GM18499 (cell line): ENCODE measurements around the gene CCDC85C.

Source experiments
- ATAC-seq: cut with Tn5 transposase; IDR thresholded peaks from one replicate; pipeline ENCODE4 v1.9.1; 2021; ENCODE audit warnings: moderate number of reproducible peaks; ENCODE audit not compliant: insufficient read depth, unreplicated experiment

CCDC85C gene

DNA sequence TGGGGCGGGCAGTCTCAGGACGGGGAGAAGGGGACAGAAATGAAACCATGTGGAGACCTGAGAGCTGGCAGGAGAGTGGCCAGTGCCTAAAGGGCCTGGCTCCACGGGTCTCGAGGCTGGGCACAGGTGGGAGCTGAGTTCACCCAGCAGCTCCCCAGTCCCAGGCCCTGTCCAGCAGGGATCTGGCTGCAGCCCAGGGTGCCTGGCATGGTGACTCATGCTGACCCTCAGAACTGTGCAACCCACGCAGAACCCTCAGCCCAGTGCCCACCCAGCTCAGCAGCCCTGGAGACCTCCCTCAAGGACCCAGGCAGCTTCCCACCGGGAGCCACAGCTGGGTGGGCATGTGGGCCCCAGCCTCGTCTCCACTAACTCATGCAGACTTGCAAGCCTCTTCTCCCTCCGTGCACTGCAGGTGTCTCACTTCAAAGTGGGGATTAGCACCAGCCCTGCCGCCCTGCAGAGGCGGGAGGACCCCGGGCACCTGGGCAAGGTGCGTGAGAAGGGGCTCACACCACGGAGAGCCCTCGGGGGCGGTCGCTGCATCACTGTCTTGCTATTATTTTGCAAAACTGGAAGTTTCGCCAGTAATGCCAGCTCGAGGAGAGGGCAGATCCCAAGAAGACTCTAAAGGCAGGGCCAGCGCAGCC, 76.5 kb downstream of the CCDC85C start:
- ATAC-seq: no peak

DNA sequence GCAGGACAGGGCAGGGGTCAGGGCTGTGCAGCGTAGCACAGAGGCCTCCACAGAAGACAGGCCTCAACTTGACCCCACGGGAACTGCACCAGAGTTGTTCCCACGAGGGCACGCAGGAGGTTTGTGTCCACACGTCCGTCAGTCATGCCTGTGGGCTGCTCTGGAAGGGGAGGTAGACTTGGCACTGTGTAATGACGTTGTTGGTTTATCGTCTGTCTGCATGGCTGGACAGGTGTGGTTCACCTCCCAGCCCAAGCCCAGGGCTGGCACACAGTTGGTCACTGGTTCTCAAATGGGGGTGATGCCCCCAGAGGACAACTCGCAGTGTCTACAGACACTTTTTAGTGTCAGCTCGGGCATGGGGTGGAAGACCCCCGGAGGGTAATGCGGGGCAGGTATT, 77.0 kb downstream of the CCDC85C start:
- no peak for ATAC-seq

DNA sequence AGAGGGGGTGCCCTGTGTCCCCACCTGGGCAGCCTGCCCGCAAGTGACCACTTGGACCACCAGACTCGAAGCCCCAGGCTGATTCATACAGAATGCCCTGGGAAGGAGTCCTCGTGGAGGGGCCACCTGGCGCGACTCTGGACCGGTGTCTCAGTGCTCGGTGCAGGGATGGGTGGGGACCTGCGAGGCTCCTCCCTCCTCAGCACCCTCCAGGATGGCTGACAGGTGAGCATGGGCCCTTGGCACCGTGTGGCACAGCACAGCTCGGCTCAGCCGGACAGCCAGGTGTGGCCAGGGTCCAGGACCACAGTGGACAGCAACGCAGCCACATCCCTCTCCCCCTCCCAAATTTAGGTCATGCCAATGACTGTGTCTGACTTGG, 78.3 kb downstream of the CCDC85C start:
- ATAC-seq: no peak

DNA sequence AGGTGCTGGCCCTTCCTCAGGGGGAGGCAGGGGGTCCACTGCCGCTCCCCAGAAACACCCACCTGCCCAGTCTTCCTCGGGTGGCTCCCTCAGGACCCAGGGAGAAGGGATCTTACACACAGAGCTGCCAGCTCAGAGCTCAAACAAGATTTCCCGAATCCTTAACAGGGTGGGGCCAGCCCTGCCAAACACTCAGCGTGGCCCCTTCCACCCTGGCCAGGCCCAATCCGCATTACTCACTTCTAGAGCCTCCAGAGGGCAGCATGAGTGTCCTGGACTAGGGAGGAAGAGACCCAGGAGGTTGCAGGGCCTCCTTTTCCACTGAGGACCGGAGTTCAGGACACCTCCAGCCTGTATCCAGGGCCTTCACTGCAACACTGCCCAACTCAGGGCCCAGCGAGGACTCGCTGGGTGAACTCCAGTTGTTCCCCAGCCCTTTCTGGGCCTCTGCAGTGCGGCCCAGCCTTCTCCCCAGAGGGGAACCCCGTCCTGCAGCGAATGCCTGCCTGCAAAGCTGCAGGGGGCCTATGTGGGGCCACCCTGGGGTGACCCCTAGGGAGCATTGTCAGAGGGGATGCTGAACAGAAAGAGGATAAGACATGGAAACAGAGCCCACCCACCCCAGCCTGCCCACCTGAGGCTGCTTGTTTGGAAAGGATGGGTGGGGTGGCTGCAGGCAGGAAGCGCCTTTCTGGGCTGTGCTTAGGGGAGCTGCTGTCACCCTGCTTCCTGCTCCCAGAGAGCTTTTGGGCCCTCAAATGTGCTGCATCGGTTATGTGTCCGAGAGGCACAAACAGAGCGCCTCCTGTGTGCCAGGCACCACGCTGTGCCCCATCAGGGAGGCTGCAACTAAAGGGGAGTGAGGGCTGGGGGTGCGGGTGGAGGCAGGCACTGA, 79.0 kb downstream of the CCDC85C start:
- no peak for ATAC-seq

DNA sequence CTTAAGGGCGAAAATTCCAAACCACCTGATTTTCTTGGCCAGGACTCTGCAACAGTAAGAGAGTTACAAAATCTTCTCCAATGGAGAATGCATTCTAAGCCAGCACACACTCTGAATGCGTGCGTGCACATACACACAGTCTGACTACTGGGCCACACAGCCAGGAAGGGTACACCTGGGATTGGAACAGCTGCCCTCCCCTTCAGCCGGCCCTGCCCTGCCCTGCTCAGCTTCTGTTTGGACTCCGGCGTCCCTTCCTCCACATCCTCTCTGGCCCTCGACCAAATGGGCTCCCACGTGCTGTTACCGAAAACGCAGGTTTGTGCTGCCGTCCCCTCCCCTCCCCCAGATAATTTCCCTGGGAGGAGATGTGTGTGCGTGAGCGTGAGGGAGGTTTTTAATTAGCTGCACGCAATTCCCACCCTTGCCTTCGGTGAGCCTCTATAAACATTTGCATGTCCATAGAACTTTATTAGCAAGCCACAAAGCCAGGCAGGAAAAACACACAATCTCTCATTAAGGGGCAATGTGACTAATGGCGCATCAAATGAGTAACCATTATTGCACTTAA, 79.8 kb downstream of the CCDC85C start:
- ATAC-seq: no peak

DNA sequence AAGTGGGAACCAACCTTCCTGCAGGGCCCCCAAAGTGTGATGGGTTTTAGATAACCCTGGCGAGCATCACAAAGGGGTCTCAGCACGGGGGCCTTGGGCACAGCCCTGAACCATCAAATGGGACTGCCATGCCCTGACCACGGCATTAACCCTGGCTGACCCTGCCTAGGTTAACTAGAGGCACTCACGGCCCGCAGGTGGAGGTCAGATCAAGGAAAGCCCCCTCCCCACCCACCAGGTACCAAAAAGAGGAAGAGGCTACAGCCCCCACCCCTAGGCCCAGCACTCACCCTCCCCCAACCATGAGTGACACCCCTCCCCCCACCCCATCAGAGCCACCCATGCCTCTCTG, 80.3 kb downstream of the CCDC85C start:
- no peak for ATAC-seq

DNA sequence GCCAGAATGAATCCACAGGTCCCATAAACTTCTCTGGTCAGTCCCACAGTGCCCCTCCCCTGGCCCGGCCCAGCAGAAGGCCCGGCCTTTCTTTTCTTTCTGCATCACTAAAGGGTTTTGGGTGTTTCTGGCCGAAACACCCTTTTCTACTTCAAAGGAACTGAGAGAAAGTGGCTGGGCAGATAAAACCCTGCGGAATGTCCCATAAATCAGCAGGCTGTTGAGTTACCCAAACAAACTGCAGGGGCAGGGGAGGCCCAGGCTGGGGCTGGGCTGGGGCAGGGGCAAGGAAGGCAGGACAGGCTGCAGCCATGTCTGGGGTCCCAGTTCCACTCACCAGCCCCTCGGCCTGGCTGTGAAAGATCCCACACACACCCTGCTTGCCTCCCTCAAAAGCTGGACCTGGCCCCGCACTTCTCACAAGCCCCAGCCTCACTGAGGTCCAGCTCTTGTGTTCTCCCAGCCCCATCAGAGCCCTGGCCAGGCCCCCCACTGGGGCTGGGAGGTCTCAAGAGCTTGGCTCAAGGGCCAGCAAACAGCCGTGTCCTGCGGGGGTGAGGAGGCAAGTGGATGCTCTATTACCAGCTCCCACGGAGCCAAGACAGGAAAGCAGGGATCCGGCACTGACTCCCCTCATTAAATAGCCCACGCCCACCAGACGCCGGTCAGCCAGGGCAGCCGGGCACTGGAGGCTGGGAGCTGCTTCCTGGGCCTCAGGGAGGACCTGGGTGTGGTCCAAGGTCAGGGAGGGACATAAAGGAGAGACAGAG, 80.9 kb downstream of the CCDC85C start:
- no peak for ATAC-seq

DNA sequence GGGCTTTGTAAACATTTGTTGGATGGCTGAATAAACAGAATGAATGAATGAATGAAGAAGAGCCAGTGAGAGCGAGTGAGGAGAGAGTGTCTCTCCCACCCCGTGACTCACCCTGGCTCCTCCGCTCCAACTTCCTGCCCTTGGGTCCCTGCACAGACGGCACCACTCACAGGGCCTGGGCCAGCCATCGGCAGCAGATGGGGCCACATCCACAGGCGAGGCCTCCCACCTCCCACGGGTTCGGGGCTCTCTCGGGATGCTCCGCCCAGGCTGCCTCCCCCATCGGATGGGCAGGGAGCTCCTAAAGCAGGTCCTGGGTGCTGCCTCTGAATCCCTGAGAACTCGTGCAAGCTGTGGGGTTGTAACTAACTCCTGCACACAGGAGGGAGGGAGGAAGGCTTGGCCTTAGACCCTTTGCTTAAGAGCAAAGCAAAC, 81.5 kb downstream of the CCDC85C start:
- ATAC-seq: no peak

DNA sequence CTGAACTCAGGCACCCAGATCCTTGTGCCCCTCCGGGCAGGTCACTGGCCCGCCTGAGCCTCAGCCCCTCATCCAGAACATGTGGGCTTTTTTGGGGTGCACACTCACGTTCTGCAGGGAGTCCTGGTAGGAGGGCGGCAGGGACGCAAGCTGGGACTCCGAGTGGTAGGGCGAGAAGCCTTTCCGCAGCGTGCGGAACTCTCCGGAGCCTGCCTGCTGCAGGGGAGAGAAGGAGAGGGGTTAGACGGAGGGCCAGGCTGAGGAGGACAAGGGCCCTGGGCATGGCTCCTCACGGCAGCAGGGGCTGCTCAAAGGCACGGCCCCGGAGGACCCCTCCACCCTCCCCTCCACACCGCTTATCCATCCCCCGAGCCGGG, 82.0 kb downstream of the CCDC85C start:
- ATAC-seq: no peak

DNA sequence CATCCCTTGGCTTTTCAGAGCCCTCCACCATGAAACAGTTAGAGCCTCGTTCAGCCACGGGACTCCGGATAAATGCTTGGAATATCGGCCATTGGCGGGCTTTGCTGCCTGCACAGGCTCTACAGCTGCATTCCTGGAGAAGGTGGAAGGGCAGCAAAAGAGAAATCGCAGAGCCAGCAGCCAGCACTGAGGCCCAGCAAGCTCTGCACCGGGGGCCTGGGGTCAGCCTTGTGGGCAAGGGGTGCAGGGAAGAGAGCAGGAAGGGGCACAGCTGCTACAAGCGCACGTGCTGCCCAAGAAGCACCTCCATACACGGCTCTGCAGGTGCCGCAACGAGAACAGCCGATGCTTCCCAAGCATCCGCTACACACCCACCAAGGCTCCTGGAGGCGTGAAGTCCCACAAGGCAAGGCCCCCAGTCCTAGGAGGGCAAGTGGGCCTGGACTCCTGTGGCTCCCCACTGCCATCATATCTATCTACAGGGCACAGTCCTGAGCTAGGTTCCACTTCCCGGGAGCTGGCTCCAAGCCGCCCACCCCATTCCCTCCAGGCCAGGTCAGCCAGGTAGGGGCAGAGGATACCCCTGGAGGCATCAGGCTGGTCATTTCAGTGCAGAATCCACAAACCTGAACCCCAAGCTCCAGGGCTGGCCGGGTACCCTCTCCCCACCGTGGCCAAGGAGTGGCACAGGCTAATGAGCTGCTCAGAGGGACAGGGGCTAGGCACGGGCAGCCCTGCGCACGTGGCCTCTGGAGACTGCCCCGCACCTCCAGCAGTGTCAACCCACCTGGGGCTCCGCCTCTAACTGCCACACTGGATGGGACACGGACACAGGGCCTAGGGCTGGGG, 82.6 kb downstream of the CCDC85C start:
- ATAC-seq: no peak

DNA sequence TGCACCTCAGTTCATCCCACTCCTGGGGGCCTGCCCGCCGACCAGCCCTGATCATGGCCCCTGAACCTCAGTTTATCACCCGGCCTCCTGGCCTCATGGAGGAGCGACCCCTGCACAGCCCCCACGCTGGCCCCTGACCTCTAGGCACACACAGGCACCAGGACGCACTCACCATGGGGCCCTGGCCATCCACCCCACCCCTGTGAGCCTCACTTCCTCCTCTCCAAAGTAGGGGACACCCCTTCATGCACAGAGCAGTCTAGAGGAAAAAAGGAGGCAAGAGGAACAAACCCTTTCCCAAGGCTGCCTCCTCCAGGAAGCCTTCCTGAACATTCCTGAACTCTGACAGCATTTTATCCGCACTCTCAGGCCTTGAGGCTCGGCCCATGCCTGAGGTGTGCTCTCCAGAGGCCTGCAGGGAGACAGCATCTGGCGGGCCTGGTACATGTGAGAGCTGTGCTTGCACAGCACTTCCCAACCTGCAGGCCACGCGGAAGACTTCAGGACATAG, 83.4 kb downstream of the CCDC85C start:
- ATAC-seq: no peak

DNA sequence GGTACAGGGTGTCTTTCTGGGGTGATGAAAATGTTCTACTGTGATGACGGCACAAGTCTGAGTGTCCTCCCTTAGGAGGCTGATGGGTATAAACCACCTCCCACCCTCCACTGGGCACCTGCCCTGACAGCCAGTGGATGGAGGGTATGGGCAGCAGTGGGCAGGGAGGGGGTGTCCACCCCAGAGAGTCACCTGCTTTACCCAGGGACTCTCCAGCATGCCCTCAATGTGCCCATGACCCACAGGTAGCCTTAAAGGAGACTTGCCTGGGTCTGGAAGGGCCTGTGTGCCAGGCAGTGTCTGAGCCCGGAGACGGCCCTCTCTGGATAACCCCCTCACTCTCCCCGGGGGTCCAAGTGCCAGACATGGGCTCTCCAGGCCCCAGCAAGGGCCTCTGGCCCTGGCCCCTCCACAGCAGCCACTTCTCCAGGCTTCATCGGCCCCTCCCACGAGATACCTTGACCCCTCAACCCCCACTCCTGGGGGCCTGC, 84.0 kb downstream of the CCDC85C start:
- ATAC-seq: no peak

DNA sequence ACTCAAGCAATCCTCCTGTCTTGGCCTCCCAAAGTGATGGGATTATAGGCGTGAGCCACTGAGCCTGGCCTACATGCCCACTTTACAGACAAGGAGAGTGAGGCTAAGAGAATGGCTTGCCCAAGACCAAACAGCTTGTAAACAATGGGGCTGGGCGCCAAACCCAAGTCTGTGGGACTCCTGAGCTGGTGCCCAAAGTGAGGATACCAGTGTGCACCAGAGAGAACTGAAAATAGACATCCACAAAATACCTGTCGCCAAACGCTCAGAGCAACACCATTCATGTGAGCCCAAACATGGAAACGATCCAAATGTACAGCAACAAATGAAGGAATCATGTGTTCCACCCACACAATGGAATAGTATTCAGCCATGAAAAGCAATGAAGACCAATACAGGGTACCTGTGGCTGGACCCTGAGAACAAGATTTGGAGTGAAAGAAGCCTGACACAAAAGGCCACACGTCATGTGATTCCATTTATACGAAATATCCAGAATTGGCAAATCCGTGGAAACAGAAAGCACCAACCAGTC, 84.6 kb downstream of the CCDC85C start:
- ATAC-seq: no peak

DNA sequence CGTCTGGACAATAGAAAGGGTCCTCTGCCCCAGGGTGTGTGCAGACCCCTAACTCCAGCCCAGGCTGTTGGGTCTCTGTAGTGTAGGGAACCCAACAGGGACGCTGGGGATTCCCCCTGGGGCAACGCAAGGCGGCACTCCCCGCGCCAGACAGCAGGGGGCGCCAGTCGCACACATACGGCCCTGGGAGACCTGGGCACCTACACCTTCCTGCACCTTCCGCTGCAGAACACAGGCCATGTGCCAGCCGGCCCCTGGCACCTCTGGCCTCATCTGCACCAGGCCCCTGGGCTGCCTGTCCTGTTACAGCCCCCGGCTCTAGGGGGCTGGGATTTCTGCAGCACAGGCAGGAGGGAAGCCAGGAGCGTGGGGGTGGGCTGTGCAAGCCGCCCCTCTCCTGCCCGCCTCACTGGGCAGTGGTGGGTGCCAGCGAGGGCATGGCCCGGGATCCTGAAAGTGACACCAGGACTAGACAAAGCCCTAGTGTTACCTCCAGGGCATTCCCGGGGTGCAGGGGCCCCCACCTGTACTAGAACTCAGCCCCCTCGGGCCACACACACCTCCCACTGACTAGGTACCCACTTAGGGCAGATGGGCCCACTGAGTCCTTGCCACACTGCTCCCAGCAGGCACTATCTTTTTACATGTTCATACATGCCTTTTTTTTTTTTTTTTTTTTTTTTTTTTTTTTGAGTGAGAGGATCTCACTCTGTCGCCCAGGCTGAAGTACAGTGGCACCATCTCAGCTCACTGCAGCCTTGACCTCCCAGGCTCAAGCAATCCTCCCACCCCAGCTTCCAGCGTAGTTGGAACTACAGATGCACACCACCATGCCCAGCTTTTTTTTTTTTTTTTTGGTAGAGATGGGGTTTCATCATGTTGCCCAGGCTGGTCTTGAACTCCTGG, 85.3 kb downstream of the CCDC85C start:
- no peak for ATAC-seq

DNA sequence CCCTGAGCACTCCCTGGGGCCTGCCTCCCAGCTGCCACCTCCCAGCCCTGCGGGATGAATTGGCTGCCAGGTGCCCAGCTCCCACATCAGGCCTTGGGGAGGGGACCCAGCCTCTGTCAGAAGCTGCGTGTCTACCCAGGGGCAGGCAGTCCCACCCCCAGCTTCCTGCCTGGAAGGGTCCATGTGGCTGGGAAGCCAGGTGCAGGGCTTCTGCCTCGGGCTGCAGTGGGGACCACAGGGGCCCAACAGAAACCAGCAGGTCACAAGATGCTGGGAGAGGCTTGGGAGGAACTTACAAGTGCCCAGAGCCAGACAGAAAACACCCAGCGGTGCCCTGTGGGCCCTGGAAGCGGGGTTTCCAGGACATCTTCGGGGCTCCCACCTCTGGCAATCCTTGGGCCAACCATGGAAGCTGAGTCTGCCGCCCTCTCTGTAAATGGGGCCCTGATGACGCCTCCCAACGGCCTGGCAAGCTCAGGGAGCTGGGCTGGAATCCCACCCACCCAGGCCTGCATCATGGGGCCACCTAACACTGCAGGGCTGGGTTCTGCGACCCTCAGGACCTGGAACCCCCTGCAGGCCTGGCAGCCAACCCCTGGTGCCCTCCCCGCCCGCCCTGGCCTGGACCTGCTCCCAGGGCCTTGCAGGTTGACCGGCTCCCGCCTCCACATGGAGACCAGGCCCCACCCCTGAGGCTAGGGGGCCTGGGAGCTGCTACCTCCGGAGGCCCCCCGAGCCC, 86.2 kb downstream of the CCDC85C start:
- ATAC-seq: no peak

DNA sequence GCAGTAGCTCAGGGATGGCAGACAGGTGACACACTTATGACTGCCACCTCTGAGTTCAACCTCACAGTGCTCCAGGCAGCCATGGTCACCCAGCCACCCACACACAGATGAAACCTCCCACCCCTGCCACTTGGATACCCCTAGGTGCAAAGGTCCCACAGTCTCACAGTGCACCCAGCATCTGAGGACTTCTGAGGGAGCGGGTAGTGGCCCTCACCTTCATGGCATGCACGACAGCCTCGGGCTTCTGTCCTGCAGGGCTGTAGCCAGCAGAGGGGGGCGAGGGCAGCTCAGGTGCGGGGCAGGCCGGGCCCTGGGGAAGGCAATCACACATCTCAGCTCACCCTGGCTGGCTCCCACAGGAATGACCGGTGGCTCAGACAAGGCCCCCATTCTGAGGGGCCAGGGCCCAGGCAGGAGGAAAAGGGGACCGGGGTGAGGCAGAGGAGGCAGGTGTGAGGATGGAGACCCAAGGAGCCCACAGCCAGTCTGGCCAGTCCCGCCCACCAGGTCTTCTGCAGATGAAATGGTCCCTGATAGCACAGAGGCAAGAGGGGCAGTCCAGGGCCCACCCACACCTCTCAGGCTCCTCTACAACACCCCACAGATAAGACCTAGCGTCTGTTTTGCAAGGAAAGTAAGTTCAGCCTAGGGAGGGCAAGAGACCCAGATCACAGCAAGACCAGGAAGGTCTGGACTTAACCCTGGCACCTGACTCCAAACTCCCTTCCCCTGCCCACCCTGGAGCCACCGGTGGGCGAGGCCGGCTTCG, 87.0 kb downstream of the CCDC85C start:
- ATAC-seq: no peak
